H9 (cell line): ENCODE measurements around the gene MACIR. TPM values are rescaled to one million over a fixed set of nuclear protein-coding genes. Genes with fewer than 3 reads are reported as not detected.

Experiments
- DNase-seq: peaks from one replicate; pipeline ENCODE4 v3.0.0-alpha.2; 2017
- H2AFZ ChIP-seq: one replicate; pipeline ENCODE4 v1.6.1; 2013; ENCODE audit warnings: mild to moderate bottlenecking, low read length, control low read depth, moderate library complexity
- H2AK5ac ChIP-seq: 2 replicates; pipeline ENCODE4 v1.6.1; 2013; ENCODE audit warnings: low read length, control low read depth, mixed read lengths; ENCODE audit not compliant: insufficient read length
- H2BK120ac ChIP-seq: one replicate; pipeline ENCODE4 v1.6.1; 2013; ENCODE audit warnings: low read depth, mild to moderate bottlenecking, low read length, control low read depth, inconsistent platforms; ENCODE audit not compliant: poor library complexity, severe bottlenecking
- H2BK12ac ChIP-seq: 2 replicates; pipeline ENCODE4 v1.6.1; 2013; ENCODE audit warnings: low read length, control low read depth, mixed read lengths, low read depth; ENCODE audit not compliant: insufficient read length
- H2BK15ac ChIP-seq: 2 replicates; pipeline ENCODE4 v1.6.1; 2013; ENCODE audit warnings: low read depth, low read length, control low read depth
- H2BK20ac ChIP-seq: one replicate; pipeline ENCODE4 v1.6.1; 2013; ENCODE audit warnings: low read depth, mild to moderate bottlenecking, low read length, control low read depth, inconsistent platforms; ENCODE audit not compliant: poor library complexity, severe bottlenecking
- H2BK5ac ChIP-seq: 2 replicates; pipeline ENCODE4 v1.6.1; 2013; ENCODE audit warnings: low read length, control low read depth, mixed read lengths; ENCODE audit not compliant: insufficient read length
- H3K14ac ChIP-seq: 2 replicates; pipeline ENCODE4 v1.6.1; 2013; ENCODE audit warnings: low read length, control low read depth; ENCODE audit not compliant: insufficient read depth
- H3K18ac ChIP-seq: 2 replicates; pipeline ENCODE4 v1.6.1; 2013; ENCODE audit warnings: low read depth, mild to moderate bottlenecking, mixed read lengths, low read length, control low read depth; ENCODE audit not compliant: insufficient read length
- H3K23ac ChIP-seq: 2 replicates; pipeline ENCODE4 v1.6.1; 2013; ENCODE audit warnings: low read length, control low read depth, mixed read lengths, low read depth; ENCODE audit not compliant: insufficient read length
- H3K23me2 ChIP-seq: 2 replicates; pipeline ENCODE4 v1.6.1; 2013; ENCODE audit warnings: low read depth, mild to moderate bottlenecking, mixed read lengths, low read length, control low read depth; ENCODE audit not compliant: insufficient read length, poor library complexity, severe bottlenecking
- H3K27ac ChIP-seq: 2 replicates; pipeline ENCODE4 v1.5.1; 2013; ENCODE audit warnings: low read length, control low read depth, mixed read lengths, low read depth; ENCODE audit not compliant: insufficient read length
- H3K27me3 ChIP-seq: 2 replicates; pipeline ENCODE4 v1.6.1; 2013; ENCODE audit warnings: low read length, control low read depth, inconsistent platforms; ENCODE audit not compliant: insufficient read depth
- H3K4ac ChIP-seq: 2 replicates; pipeline ENCODE4 v1.6.1; 2013; ENCODE audit warnings: low read depth, mild to moderate bottlenecking, control low read depth, inconsistent platforms, low read length, moderate library complexity
- H3K4me1 ChIP-seq: 2 replicates; pipeline ENCODE4 v1.6.1; 2013; ENCODE audit warnings: low read length, control low read depth, inconsistent platforms; ENCODE audit not compliant: insufficient read depth
- H3K4me2 ChIP-seq: 2 replicates; pipeline ENCODE4 v1.6.1; 2013; ENCODE audit warnings: low read length, control low read depth, mixed read lengths; ENCODE audit not compliant: insufficient read length, insufficient read depth
- H3K56ac ChIP-seq: 2 replicates; pipeline ENCODE4 v1.6.1; 2013; ENCODE audit warnings: low read depth, mild to moderate bottlenecking, mixed read lengths, low read length, control low read depth; ENCODE audit not compliant: insufficient read length
- H3K79me1 ChIP-seq: 2 replicates; pipeline ENCODE4 v1.6.1; 2013; ENCODE audit warnings: low read depth, mild to moderate bottlenecking, moderate library complexity, low read length, control low read depth, inconsistent platforms; ENCODE audit not compliant: insufficient read depth, poor library complexity, severe bottlenecking
- H3K79me2 ChIP-seq: 2 replicates; pipeline ENCODE4 v1.6.1; 2013; ENCODE audit warnings: low read length, control low read depth, inconsistent platforms; ENCODE audit not compliant: insufficient read depth
- H3K9ac ChIP-seq: 2 replicates; pipeline ENCODE4 v1.6.1; 2013; ENCODE audit warnings: low read length, control low read depth, mixed read lengths; ENCODE audit not compliant: insufficient read length; ENCODE audit errors: extremely low read depth
- H3K9me3 ChIP-seq: one replicate; pipeline ENCODE4 v1.6.1; 2013; ENCODE audit warnings: low read depth, low read length, inconsistent platforms; ENCODE audit not compliant: control insufficient read depth
- H3T11ph ChIP-seq: one replicate; pipeline ENCODE4 v1.6.1; 2013; ENCODE audit warnings: mild to moderate bottlenecking, low read length, control low read depth, inconsistent platforms
- H4K20me1 ChIP-seq: one replicate; pipeline ENCODE4 v1.6.1; 2013; ENCODE audit not compliant: control insufficient read depth, insufficient read length, insufficient read depth
- H4K5ac ChIP-seq: 2 replicates; pipeline ENCODE4 v1.6.1; 2013; ENCODE audit warnings: low read depth, mild to moderate bottlenecking, mixed read lengths, low read length, control low read depth; ENCODE audit not compliant: insufficient read length
- H4K8ac ChIP-seq: replicated peaks from 2 replicates; pipeline ENCODE4 v1.6.1; 2013; ENCODE audit warnings: low read length, control low read depth, mixed read lengths, low read depth; ENCODE audit not compliant: insufficient read length
- H4K91ac ChIP-seq: 2 replicates; pipeline ENCODE4 v1.6.1; 2013; ENCODE audit warnings: low read depth, mild to moderate bottlenecking, moderate library complexity, mixed read lengths, low read length, control low read depth; ENCODE audit not compliant: insufficient read length
- H3K27ac Mint-ChIP-seq, 3 experiments: 2 replicates in 2 of 3; 3 replicates in 1 of 3; pipeline ENCODE4 v1.8.0; 2020 to 2021; ENCODE audit warnings: mixed read lengths in 3 of 3, mild to moderate bottlenecking in 1 of 3, moderate library complexity in 1 of 3
- H3K27me3 Mint-ChIP-seq: 2 replicates; pipeline ENCODE4 v1.8.0; 2021; ENCODE audit warnings: low read depth, mild to moderate bottlenecking, moderate library complexity, mixed read lengths
- H3K36me3 Mint-ChIP-seq, 3 experiments: 2 replicates in 2 of 3; 3 replicates in 1 of 3; pipeline ENCODE4 v1.8.0; 2020 to 2021; ENCODE audit warnings: low read depth in 3 of 3, mixed read lengths in 3 of 3; ENCODE audit not compliant: insufficient read depth in 1 of 3
- H3K4me1 Mint-ChIP-seq, 2 experiments: 2 replicates each; pipeline ENCODE4 v1.8.0; 2020; ENCODE audit warnings: mixed read lengths in 2 of 2
- H3K4me3 Mint-ChIP-seq, 2 experiments: 2 replicates in 1 of 2; 3 replicates in 1 of 2; pipeline ENCODE4 v1.8.0; 2020 to 2021; ENCODE audit warnings: mild to moderate bottlenecking in 2 of 2, mixed read lengths in 2 of 2, moderate library complexity in 1 of 2
- H3K9me3 Mint-ChIP-seq, 2 experiments: 2 replicates in 1 of 2; 3 replicates in 1 of 2; pipeline ENCODE4 v1.8.0; 2020; ENCODE audit warnings: mild to moderate bottlenecking in 2 of 2, mixed read lengths in 2 of 2, moderate library complexity in 1 of 2
- WGBS: extraction: QIAGEN DNeasy Blood & Tissue Kit; methylation state at CpG from one replicate; pipeline ENCODE4 v1.1.7; 2013; ENCODE audit warnings: missing lambda C conversion rate, low lambda C conversion rate, mixed read lengths; ENCODE audit not compliant: insufficient read length; ENCODE audit errors: extremely low coverage; 5-methylcytosine and 5-hydroxymethylcytosine counted together
- total RNA-seq: library from RNA; stranded (reverse); gene quantifications from 2 replicates; pipeline ENCODE4 v1.2.1, GENCODE V29; 2021
- TF ChIP-seq, protein P1 (sequence below): fragments of 200-600 bp; sonication (generic); conservative IDR thresholded peaks from 3 replicates; pipeline ENCODE4 v1.8.0; 2021; ENCODE audit warnings: antibody characterized with exemption, mild to moderate bottlenecking

Gene MACIR
- total RNA-seq, 1 experiment from 2014 or later, result 11.7 TPM

DNA sequence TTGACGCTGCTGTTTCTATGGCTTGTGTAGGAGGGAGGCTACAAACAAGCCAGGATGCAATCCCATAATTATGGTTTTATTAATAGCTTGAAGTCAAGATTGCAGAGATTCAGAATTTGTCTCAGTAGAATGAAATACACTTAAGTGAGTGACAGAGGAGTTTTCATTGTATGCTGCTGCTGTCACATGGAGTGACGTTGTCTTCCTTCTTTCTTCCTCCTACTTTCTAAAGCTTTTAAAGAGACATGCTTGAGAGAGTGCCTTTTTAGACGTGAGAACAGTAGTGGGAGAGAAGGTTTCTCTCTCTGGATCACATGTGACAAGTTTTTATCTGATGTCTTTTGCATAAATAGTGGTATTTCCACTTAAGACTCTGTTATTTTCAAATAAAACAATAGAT lies 48.9 kb downstream of the MACIR start:
- no peak overlapping the region for H3K27ac ChIP-seq
- H3K79me2 ChIP-seq, result no peaks in the 10 kb centered on the region
- H3K4ac ChIP-seq, result no peak overlapping the region
- no peak overlapping the region for H4K8ac ChIP-seq
- no peaks in the 10 kb centered on the region for H3K79me1 ChIP-seq
- H3K4me1 ChIP-seq, result no peaks in the 10 kb centered on the region
- H3K9me3 Mint-ChIP-seq, result no peaks in the 10 kb centered on the region
- no peaks in the 10 kb centered on the region for H3K23me2 ChIP-seq
- H3K36me3 Mint-ChIP-seq, result no peaks in the 10 kb centered on the region
- H2BK12ac ChIP-seq, result no peak overlapping the region
- no peak overlapping the region for H2BK120ac ChIP-seq
- H3K56ac ChIP-seq, result no peak overlapping the region
- H3K4me2 ChIP-seq, result no peak overlapping the region
- H3K27me3 ChIP-seq, result no peaks in the 10 kb centered on the region
- TF ChIP-seq, protein P1, sequence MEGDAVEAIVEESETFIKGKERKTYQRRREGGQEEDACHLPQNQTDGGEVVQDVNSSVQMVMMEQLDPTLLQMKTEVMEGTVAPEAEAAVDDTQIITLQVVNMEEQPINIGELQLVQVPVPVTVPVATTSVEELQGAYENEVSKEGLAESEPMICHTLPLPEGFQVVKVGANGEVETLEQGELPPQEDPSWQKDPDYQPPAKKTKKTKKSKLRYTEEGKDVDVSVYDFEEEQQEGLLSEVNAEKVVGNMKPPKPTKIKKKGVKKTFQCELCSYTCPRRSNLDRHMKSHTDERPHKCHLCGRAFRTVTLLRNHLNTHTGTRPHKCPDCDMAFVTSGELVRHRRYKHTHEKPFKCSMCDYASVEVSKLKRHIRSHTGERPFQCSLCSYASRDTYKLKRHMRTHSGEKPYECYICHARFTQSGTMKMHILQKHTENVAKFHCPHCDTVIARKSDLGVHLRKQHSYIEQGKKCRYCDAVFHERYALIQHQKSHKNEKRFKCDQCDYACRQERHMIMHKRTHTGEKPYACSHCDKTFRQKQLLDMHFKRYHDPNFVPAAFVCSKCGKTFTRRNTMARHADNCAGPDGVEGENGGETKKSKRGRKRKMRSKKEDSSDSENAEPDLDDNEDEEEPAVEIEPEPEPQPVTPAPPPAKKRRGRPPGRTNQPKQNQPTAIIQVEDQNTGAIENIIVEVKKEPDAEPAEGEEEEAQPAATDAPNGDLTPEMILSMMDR, result no peak
- H4K5ac ChIP-seq, result no peak overlapping the region
- H2BK15ac ChIP-seq, result no peak overlapping the region
- no peak overlapping the region for H3K23ac ChIP-seq
- H3K14ac ChIP-seq, result no peak overlapping the region
- H3K4me3 Mint-ChIP-seq, result no peak overlapping the region
- H2BK20ac ChIP-seq, result no peak overlapping the region
- H3T11ph ChIP-seq, result no peak overlapping the region
- H2AFZ ChIP-seq, result no peak overlapping the region
- H4K91ac ChIP-seq, result no peak overlapping the region
- no CpG with 5 or more reads among the region's 3 CpGs for WGBS
- no peak overlapping the region for H2AK5ac ChIP-seq
- H3K27me3 Mint-ChIP-seq, result no peaks in the 10 kb centered on the region
- H4K20me1 ChIP-seq, result no peaks in the 10 kb centered on the region
- no peaks in the 10 kb centered on the region for H3K9me3 ChIP-seq
- no peak overlapping the region for H3K18ac ChIP-seq
- no peak overlapping the region for H3K9ac ChIP-seq
- H2BK5ac ChIP-seq, result no peak overlapping the region
- H3K4me1 Mint-ChIP-seq, result no peaks in the 10 kb centered on the region
- DNase-seq, result no peak
- no peak overlapping the region for H3K27ac Mint-ChIP-seq
